Measurements from ENCODE around the gene CREB5.

CREB5 gene

DNA sequence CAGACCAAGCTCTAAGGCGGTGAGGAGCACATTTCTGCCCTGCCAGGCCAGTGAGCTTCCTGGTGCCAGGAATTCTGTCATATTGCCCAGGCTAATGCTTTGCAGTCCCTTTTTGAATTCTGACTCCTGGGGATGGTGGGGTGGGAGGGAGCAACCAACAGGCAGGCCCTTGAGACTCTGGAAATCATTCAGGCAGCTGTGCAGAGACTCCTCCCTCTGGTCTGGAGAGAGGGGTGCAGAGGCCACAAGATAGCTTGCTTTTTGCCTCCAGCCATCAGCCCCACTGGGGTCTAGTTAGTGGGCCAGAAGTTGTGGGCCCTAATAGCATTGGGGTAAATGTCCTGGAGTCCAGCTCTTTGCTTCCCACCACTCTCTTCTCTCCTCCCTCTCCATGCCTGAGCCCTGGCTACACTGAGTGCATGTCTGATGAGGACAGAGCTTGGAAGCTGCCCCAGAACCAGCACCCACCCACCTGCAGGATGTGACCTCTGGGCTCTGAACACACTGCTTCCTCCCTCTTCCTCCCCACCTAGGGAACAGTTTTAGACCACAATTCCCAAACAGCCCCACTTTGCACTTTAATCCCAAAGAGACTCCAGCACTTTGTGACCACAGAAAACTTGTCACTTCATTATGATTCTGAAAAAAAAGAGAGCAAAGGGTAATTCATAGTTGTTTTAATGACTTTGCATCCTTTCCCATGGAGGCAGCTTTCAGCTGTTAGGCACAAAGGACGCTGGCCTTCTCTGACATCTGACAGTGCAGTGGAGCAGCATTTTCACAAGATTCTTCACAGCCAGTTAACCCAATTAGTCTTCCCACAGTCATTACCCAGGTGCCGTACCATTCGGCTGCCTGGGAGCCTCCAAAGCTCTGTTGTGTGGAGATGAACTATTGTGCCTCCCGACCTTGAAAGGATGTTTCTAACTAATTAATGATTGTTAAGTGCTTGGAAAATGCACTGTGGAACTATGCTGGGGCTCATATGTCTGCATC is 283.3 kb downstream of the CREB5 start:
- DNase-seq, result no peak

DNA sequence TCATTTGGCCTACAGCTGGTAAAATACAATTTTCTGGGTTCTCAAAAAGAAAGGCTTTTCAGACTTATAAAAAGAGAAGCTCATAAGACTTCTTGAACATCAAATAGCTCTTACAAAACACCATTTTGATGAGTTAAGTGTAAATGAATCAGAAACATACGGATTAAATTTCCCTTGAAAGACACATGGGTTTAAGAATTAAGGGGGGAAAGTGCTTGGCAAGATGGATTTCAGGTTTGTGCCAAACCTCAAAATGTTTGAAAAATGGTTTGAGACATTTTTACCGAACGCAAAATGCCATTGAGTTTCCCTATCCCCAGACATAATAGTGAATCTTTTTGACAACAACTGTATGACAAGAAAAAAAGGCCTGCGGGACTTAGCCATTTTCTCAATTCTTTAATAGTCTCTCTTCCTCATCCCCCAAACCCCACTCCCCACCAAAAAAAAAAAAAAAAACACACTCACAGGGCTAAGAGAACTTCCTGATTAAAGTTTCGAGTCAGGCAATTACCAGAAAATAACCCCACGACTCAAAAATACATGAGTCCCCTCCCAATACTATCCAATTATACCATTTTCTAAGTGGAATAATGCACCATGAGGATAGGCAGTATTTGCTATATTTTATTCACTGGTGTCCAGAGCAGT is 285.7 kb downstream of the CREB5 start:
- no peak for DNase-seq

DNA sequence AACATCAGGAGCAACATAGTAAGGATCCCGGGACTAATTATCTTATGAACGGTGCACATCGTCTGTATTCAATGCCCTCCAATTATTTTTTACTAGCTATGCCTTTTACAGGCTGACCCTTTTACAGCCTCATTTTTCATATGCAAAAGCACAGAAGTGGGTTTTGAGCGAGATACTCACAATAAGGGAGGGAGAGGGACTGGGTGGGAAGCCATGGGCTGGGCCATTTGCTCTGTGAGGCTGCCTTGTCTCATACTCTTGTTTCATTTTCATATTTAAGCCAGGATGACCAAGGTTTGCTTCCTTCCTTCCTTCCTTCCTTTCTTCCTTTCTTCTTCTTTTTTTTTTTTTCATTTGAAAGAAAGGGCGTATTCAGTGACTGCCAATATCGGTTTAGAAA is 286.5 kb downstream of the CREB5 start:
- DNase-seq, result no peak

GRCh38 chr7:28700096-28700495 is 287.8 kb downstream of the CREB5 start:
- DNase-seq, result no peak

- DNase-seq, result no peak
These were observed 288.5 kb downstream of the CREB5 start for GRCh38 chr7:28700790-28701203.

- DNase-seq, result no peak
These were observed 289.4 kb downstream of the CREB5 start for GRCh38 chr7:28701731-28702130.

GRCh38 chr7:28702171-28702570 is 289.9 kb downstream of the CREB5 start:
- DNase-seq, result no peak

DNA sequence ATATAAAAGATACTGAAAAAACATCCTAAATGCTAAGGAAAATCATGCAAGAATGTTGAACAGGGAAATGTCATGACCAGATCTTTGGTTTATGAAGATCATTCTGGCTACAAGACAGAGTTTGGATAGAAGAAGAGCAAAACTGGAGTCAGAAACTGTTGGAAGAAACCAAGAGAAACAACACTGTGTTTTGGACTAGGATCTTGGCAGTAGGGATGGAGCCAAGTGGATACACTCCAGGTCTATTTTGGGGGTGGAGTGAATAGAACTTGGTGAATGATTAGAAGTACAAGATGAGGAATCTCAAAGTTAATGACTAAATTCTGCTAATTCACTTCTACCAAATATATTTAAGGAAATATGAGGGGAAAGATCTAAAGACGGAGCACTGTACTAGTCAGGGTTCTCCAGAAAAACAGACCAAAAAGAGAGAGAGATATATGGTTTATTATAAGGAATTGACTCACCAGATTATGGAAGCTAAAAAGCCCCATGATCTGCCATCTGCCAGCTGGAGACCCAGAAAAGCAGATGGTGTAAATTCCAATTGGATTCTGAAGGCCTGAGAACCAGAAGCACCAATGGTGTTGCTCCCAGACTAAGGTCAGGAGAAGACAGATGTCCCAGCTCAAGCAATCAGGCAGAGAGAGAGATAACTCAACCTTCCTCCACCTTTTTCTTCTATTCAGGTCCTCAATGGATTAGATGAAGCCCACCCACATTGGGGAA is 290.9 kb downstream of the CREB5 start:
- DNase-seq, result no peak

- no peak for DNase-seq
These were observed 292.4 kb downstream of the CREB5 start for GRCh38 chr7:28704706-28705105.

DNA sequence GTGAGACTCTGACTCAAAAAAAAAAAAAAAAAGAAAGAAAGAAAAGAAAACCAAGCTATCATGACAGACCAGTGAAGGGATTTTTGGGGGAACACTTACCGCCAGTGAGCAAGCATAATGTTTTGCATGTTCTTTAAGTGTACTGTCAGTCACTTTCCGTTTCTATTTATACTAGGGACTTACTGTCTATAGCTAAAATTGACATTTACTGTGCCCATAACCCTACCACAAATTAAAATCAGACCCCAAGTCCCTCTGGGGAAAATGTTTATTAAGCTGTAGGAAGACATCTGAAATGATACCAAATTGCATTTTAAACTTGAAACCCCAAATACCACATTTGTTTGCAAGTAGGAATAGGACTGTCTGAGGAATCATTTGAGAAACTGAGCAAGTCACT is 293.0 kb downstream of the CREB5 start:
- DNase-seq, result no peak

DNA sequence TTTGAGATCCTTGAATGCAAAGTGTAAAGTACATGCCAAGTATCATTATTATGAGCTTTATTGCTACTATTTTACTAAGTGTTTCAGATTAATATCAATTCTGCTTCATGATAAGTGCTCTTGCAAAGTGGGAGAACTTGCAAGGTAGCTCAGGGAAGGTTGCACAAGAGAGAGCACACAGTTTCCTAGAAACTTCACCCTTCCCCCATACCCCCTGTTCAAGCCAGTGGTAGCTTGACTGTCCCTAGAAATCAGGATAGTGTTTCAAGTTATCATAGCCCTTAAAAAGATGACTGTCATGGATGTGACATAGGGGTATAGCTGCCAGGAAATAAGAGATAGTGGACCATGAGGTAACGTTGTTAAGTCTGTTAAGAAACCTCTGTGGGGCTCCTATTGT is 294.3 kb downstream of the CREB5 start:
- no peak for DNase-seq

- no peak for DNase-seq
These were observed 295.0 kb downstream of the CREB5 start for GRCh38 chr7:28707291-28707690.

- DNase-seq, result no peak
These were observed 296.0 kb downstream of the CREB5 start for GRCh38 chr7:28708033-28708951.

DNA sequence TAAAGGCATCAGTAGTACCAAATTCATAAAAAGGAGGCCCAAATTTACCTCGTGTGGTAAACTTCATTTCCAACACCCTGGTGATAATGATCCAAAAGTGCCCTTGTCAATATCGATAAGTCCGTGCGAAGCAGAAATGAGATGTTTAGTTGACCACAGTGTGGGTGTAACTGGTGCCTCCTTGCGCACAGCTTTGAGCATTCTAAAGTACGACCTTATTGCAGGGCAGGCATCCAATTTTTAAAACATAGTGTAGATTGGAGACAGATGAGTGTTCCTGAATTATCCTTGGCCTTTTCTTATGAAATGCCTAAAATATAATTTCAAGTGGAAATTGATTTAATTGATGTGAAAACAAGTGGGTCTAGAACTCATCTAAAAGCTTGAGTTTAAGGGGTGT is 297.4 kb downstream of the CREB5 start:
- DNase-seq, result no peak

- DNase-seq, result no peak
These were observed 298.8 kb downstream of the CREB5 start for GRCh38 chr7:28711114-28711513.

DNA sequence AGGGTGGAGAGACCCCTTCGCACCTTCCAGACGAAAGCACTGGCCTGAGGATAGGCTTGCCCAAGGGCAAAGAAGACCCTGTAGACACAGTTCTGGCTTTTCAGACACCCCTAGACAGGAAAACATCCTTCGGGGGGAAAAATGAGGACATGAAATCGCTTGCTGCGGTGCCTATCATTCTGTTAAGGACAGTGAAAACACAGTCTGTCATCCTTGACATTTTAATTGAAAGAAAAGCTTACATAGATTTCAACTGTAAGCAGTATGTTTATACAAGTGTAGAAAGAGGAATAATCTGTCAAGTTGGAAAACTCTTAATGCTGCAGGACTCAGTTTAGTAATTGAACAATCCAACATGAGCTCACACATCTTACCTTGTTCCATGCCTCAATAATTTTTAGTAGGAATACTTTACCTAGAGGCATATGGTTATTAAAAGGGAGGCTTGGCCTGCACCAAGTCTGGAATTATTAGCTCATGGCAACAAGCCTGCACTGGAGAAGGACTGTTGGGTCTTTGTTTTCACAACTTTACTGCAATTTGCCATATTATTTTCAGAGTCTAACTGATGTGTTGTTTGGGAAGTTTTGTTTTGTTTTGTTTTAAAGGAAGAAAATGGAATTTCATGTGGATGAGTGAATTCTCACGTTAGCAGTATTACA is 302.3 kb downstream of the CREB5 start:
- no peak for DNase-seq

DNA sequence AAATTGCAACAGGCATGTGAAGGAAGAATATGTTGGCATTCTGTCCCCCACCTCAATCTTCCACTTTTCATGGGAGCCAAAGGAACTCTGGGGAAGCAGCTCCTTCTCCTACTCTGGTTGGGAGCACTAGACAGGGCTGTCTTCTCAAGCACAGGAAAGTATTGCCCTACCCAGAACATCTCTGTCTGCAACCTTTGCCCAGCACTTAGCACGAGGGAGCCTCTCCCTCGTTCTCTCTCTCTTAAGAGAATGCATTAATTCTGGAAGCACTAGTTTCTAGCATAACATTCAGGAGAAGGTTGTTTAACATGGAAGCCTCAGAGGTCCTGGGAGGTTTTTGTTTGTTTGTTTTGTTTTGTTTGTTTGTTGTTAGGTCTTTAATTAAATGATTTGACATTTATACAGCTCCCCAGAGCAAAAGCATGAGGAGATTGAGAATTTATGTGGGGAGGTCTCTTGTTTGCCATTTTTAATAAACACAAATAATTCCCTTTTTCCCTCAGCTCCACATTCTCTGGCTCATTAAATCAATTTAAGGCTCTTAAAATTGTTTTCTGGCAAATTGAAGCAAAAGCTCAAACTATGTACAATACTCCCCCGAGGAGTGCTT is 305.2 kb downstream of the CREB5 start:
- no peak for DNase-seq

- DNase-seq, result no peak
These were observed 305.8 kb downstream of the CREB5 start for GRCh38 chr7:28718055-28718481.

GRCh38 chr7:28718545-28718944 is 306.2 kb downstream of the CREB5 start:
- DNase-seq, result no peak

DNA sequence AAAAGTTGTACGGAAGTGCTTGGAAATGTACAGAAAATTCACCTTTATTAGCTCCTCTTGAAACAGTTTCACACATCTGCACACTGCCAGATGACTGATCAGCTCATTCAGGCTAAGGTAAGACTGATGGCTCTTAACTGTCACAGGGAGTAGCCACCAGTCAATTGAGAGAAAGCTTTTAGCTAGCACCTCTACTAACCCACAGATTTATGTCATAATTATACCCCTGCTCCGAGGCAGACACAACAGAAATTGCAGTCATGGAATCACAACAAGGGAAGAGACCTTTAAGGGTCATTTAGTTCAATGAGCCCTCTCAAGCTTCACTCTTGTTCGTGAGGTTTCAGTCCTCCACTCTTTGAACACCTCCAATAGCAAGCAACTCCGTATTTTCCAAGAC is 310.4 kb downstream of the CREB5 start:
- DNase-seq, result no peak

DNA sequence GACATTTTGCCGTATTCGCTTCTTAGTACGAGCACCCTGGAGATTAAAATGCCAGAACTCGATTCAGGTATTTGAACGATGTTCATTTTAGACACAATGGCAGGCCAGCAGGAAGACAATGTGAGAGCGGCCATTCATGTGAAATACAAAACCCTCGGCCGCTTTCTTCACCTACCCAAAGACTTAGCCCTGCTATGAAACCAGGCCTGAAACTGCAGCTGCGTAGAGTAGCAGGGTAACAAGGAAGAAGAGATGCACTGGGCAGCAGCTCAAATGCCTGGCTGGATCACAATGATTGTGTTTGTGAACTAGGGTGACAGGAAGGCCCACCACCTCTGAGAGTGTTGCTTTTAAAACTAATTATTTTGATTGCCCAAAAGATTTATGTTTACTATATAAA is 311.0 kb downstream of the CREB5 start:
- no peak for DNase-seq
